CD4-positive, CD25-positive, alpha-beta regulatory T cell (primary cell): Measurements from ENCODE around the gene CEACAM8. TPM values are rescaled to one million over a fixed set of nuclear protein-coding genes. Genes with fewer than 3 reads are reported as not detected.
"Not testable (repeated sequence)": the region's sequence is repeated elsewhere in the genome, so short reads cannot be mapped to it uniquely, and the experiment has no call there.

Experiments used
- ATAC-seq, 2 donors: fragments of 150-1000 bp; cut with Tn5 transposase; one replicate each; pipeline ENCODE4 v1.10.0; 2021; ENCODE audit warnings: low read depth in 2 of 2, moderate number of reproducible peaks in 2 of 2, moderate library complexity in 1 of 2
- DNase-seq, 3 donors: peaks; one replicate each; pipeline versions ENCODE4 v3.0.0 to v3.0.0-alpha.2; 2012 to 2022; ENCODE audit warnings: mixed read lengths in 1 of 3
- H3K27ac ChIP-seq: one replicate; pipeline ENCODE4 v1.7.0; 2013; ENCODE audit warnings: mild to moderate bottlenecking, low read length; ENCODE audit not compliant: insufficient read depth, poor library complexity, severe bottlenecking
- H3K27me3 ChIP-seq: one replicate; pipeline ENCODE4 v1.7.0; 2013; ENCODE audit warnings: low read length; ENCODE audit not compliant: control insufficient read depth, insufficient read depth
- H3K36me3 ChIP-seq: one replicate; pipeline ENCODE4 v1.7.0; 2013; ENCODE audit warnings: mild to moderate bottlenecking, low read length, moderate library complexity; ENCODE audit not compliant: control insufficient read depth, insufficient read depth
- H3K4me1 ChIP-seq: 2 replicates; pipeline ENCODE4 v1.7.0; 2013; ENCODE audit warnings: mild to moderate bottlenecking, low read length; ENCODE audit not compliant: insufficient read depth, control insufficient read depth, poor library complexity, severe bottlenecking
- H3K4me3 ChIP-seq: one replicate; pipeline ENCODE4 v1.7.0; 2013; ENCODE audit warnings: low read depth, mild to moderate bottlenecking, low read length, moderate library complexity
- H3K9me3 ChIP-seq, 2 experiments: 1 replicate in 1 of 2; 2 replicates in 1 of 2; pipeline ENCODE4 v1.7.0; 2013; ENCODE audit warnings: low read length in 2 of 2, mild to moderate bottlenecking in 1 of 2, moderate library complexity in 1 of 2; ENCODE audit not compliant: control insufficient read depth in 2 of 2
- H3K27ac Mint-ChIP-seq, 3 donors: one replicate each; pipeline ENCODE4 v1.8.0; 2020 to 2022; ENCODE audit warnings: mild to moderate bottlenecking in 3 of 3, mixed read lengths in 3 of 3, moderate library complexity in 2 of 3
- H3K27me3 Mint-ChIP-seq: one replicate; pipeline ENCODE4 v1.8.0; 2022; ENCODE audit warnings: mild to moderate bottlenecking, mixed read lengths
- H3K36me3 Mint-ChIP-seq: one replicate; pipeline ENCODE4 v1.8.0; 2020; ENCODE audit warnings: mixed read lengths
- H3K4me1 Mint-ChIP-seq, 4 donors: one replicate each; pipeline ENCODE4 v1.8.0; 2020 to 2022; ENCODE audit warnings: mixed read lengths in 4 of 4, mild to moderate bottlenecking in 1 of 4
- H3K4me3 Mint-ChIP-seq, 4 donors: one replicate each; pipeline ENCODE4 v1.8.0; 2020 to 2022; ENCODE audit warnings: mild to moderate bottlenecking in 4 of 4, mixed read lengths in 4 of 4, moderate library complexity in 3 of 4
- H3K9me3 Mint-ChIP-seq, 7 donors: one replicate each; pipeline ENCODE4 v1.8.0; 2020 to 2022; ENCODE audit warnings: mixed read lengths in 7 of 7, mild to moderate bottlenecking in 3 of 7, moderate library complexity in 2 of 7
- polyA plus RNA-seq, 4 donors: library from polyadenylated mRNA; unstranded; fragments of 300-500 nt; fragmentation: Illumina TruSeq; gene quantifications; one replicate each; pipeline ENCODE4 v1.2.3, GENCODE V29; 2021
- total RNA-seq: library from RNA; stranded (reverse); gene quantifications from one replicate; pipeline ENCODE4 v1.2.3, GENCODE V29; 2022

The CEACAM8 gene
- total and polyA plus RNA-seq, 5 donors from 2014 or later, result not detected

DNA sequence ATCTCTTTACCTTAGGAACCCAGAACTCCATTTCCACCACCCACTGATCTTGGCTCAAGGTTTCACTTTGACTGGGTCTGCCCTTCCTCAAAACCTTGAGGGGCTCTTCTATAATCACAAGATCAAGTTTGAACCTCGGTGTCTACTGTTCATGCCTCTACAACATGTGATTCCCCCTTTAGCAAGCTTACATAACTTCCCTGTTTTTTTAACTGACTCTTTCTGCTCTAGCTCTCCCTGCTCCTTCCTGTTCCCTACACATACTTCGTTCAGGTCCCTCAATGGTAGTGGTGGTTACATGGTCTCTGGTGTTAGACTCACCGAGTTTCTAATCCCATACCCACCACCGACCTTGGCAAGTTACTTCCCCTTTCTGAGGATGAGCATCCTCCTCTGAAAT, 26.7 kb downstream of the CEACAM8 start:
- Mint-ChIP-seq H3K4me3 (no peak overlapping the region), H3K27me3 (peaks cover 23% of the 10 kb centered on the region), H3K36me3 (no peaks in the 10 kb centered on the region), H3K9me3 (no peaks in the 10 kb centered on the region), H3K4me1 (peaks cover 0 to 4% (median 2%) of the 10 kb centered on the region in 4 donors), H3K27ac (no peak overlapping the region)
- DNase-seq, result no peak
- no peak overlapping the region for H3K4me3 ChIP-seq
- no peaks in the 10 kb centered on the region for H3K9me3 ChIP-seq
- H3K36me3 ChIP-seq, result no peaks in the 10 kb centered on the region
- ATAC-seq, result no peak
- peaks cover 4% of the 10 kb centered on the region for H3K4me1 ChIP-seq
- no peak overlapping the region for H3K27ac ChIP-seq
- H3K27me3 ChIP-seq, result peaks cover 5% of the 10 kb centered on the region

DNA sequence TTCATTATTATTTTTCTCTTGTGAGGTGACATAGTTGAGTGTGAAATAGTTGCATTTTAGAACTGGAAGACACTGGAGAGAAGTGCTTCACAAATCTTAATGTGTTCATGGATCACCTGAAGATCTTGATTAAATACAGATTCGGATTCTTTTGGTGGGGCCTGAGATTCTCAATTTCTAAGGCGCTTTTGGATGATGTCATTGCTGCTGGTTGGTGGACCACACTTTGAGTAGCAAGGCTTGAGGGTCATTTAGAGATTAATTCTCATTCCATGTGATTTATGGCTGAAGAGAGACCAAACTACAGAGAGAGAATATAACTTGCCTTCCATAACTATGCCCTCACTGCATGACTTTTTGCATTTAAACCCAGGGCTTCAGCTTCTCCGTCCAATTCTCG, 27.2 kb downstream of the CEACAM8 start:
- no peaks in the 10 kb centered on the region for H3K9me3 Mint-ChIP-seq
- Histone ChIP-seq H3K27ac (no peak overlapping the region), H3K4me3 (no peak overlapping the region), H3K4me1 (peaks cover 4% of the 10 kb centered on the region), H3K9me3 (no peaks in the 10 kb centered on the region), H3K36me3 (no peaks in the 10 kb centered on the region), H3K27me3 (peaks cover 5% of the 10 kb centered on the region)
- H3K4me1 Mint-ChIP-seq, result peaks cover 0 to 4% (median 2%) of the 10 kb centered on the region in 4 donors
- no peak for ATAC-seq
- no peak overlapping the region for H3K4me3 Mint-ChIP-seq
- H3K36me3 Mint-ChIP-seq, result no peaks in the 10 kb centered on the region
- H3K27ac Mint-ChIP-seq, result no peak overlapping the region
- H3K27me3 Mint-ChIP-seq, result peaks cover 19% of the 10 kb centered on the region
- no peak for DNase-seq

DNA sequence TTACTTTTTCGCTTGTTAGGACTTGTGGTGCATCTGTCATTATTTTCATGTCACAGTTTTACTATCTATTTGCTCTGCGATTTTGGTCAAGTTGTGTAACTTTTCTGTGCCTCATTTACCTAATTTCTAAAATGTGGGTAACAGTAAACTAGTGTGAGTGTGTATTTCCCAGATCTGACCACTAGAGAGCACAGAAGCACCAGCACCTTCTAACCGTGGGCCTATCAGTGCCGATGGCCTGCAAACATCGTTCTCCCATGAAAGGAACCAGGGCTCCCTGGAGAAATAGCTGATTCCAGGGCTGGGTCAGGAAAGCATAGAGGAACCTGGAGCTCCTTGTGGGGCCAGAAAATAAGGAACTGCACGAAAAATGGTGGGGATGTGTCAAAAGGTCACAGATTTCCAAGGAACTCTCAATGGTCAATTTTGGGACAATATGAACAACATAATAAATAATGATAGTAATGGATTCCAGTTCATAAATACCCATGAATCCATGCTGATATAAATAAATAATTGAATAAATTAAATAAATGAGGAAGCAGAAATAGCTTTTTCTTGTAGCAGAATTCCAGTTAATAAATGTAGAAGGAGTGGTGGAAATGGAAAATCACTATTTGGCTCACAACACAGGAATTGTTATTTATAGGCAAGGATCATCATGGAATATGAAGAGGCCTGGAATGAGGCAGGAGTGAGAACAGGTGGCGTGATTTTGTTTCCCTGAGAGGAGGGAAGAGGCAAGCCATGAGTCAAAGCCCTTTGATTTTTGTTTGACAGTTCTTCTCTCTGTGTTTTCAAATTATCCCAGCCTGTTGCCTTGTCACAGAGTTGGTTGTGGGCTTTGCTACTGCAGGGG, 31.1 kb downstream of the CEACAM8 start:
- Histone ChIP-seq H3K36me3 (no peaks in the 10 kb centered on the region), H3K4me3 (no peak overlapping the region), H3K4me1 (peaks cover 4% of the 10 kb centered on the region), H3K27me3 (peaks cover 2% of the 10 kb centered on the region), H3K9me3 (no peaks in the 10 kb centered on the region), H3K27ac (no peak overlapping the region)
- Mint-ChIP-seq H3K9me3 (peaks cover 0 to 1% (median 0%) of the 10 kb centered on the region in 7 donors), H3K4me1 (peaks cover 0 to 4% (median 2%) of the 10 kb centered on the region in 4 donors), H3K27me3 (peaks cover 23% of the 10 kb centered on the region), H3K36me3 (no peaks in the 10 kb centered on the region), H3K27ac (peak overlapping the region in 1 of 3 donors; percentile 57), H3K4me3 (no peak overlapping the region)
- DNase-seq (peak in 2 of 3 donors; percentile 17 to 58), ATAC-seq (peak; percentile 68 to 71)

DNA sequence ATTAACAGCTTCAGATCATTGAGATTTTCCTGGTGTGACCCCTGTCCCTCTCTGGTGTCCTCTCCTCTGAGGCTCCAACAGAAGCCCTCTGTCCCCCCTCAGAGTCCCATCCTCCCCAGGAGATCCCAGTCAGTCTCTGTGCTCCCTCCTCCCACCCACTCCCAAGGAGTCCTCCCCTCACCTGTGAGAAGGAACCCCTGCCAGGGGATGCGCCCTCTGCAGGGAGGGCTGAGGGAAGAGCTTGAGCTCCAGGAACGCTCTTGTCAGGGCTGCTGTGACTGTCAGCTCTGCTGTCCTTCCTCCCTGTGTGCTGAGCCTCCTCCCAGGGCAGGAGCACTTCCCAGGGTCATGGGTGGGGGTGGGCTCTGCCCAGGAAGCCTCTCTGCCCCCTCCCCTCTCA, 33.2 kb downstream of the CEACAM8 start:
- peak overlapping the region in 1 of 3 donors; percentile 4 for H3K27ac Mint-ChIP-seq

DNA sequence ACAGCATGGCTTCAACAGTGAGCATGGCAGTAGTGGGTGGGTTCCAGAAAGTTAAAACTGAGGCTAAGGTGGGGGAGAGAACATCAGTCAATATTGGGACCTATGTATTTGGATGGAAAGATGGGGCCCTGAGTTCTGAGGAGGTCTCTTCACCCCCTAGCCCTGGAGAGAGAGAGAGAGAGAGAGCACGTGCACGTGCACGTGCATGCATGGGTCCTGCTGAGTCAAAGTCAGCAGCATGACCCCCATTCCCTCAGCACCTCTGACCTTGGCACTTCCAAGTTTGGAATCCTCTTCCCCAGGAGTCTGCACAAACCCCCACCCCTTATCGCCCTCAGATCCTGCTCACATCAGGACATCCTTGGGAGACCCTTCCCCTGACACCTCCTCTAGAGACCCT, 34.0 kb downstream of the CEACAM8 start:
- Histone ChIP-seq H3K36me3 (no peaks in the 10 kb centered on the region), H3K27me3 (no peaks in the 10 kb centered on the region), H3K4me1 (peaks cover 4% of the 10 kb centered on the region), H3K4me3 (no peak overlapping the region), H3K27ac (no peak overlapping the region), H3K9me3 (no peaks in the 10 kb centered on the region)
- H3K4me1 Mint-ChIP-seq, result peaks cover 0 to 4% (median under 1%) of the 10 kb centered on the region in 4 donors
- ATAC-seq, result no peak
- peaks cover 28% of the 10 kb centered on the region for H3K27me3 Mint-ChIP-seq
- no peak for DNase-seq
- no peaks in the 10 kb centered on the region for H3K36me3 Mint-ChIP-seq
- peaks cover 0 to 4% (median 0%) of the 10 kb centered on the region in 7 donors for H3K9me3 Mint-ChIP-seq
- H3K4me3 Mint-ChIP-seq, result no peak overlapping the region
- H3K27ac Mint-ChIP-seq, result no peak overlapping the region

More for the DNA sequence above, 33.2 kb downstream of the CEACAM8 start:
- peaks cover 0 to 1% (median 0%) of the 10 kb centered on the region in 7 donors for H3K9me3 Mint-ChIP-seq
- Histone ChIP-seq H3K4me3 (no peak overlapping the region), H3K27me3 (no peaks in the 10 kb centered on the region), H3K4me1 (peaks cover 4% of the 10 kb centered on the region), H3K36me3 (no peaks in the 10 kb centered on the region), H3K27ac (no peak overlapping the region), H3K9me3 (no peaks in the 10 kb centered on the region)
- no peak overlapping the region for H3K4me3 Mint-ChIP-seq
- peaks cover 0 to 4% (median under 1%) of the 10 kb centered on the region in 4 donors for H3K4me1 Mint-ChIP-seq
- DNase-seq (no peak), ATAC-seq (no peak)
- peaks cover 21% of the 10 kb centered on the region for H3K27me3 Mint-ChIP-seq
- no peaks in the 10 kb centered on the region for H3K36me3 Mint-ChIP-seq

DNA sequence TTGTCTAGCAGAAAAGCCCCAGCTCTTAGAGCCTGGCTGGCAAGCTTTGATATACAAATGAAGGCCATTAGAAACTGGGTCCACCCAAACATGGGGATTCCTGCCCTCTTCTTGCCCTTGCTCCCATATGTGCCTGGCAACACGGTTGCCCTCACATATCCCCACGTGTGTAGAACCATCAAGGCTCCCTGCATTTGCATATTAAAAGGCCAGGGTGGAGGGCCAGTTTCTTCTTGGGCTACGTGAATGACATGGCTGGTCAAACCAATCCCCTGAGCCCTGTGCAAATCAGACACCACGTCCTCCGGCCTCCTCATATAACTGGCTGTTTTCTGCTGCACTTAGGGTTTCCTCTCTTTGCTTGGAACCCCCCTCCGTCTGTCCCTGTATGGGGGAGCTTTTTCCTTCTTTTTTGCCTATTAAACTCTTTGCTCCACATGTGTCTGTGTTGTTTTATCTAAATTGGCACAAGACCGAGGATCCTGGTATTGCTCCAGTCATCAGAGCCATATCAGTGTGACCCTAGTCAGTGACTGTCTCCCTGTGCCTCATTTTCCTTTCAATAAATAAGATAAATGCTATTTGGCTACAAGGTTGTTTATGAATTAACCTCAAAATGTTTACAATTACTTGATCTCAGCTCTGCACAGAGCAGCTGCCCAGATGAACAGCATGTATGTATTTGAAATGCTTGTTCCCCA, 36.1 kb downstream of the CEACAM8 start:
- Histone ChIP-seq H3K9me3 (no peaks in the 10 kb centered on the region), H3K4me1 (peaks cover 3% of the 10 kb centered on the region), H3K4me3 (no peak overlapping the region), H3K27ac (no peak overlapping the region), H3K36me3 (no peaks in the 10 kb centered on the region), H3K27me3 (peaks cover 2% of the 10 kb centered on the region)
- peaks cover 0 to 4% (median 0%) of the 10 kb centered on the region in 7 donors for H3K9me3 Mint-ChIP-seq
- H3K4me3 Mint-ChIP-seq, result no peak overlapping the region
- ATAC-seq (no peak), DNase-seq (no peak)
- peaks cover 0 to 4% (median 0%) of the 10 kb centered on the region in 4 donors for H3K4me1 Mint-ChIP-seq
- no peak overlapping the region for H3K27ac Mint-ChIP-seq
- H3K27me3 Mint-ChIP-seq, result peaks cover 26% of the 10 kb centered on the region
- no peaks in the 10 kb centered on the region for H3K36me3 Mint-ChIP-seq

- ATAC-seq, H3K27ac Mint-ChIP-seq, H3K4me3 ChIP-seq, H3K27ac ChIP-seq, H3K36me3 ChIP-seq, H3K4me3 Mint-ChIP-seq, H3K4me1 ChIP-seq, H3K9me3 Mint-ChIP-seq, H3K4me1 Mint-ChIP-seq, H3K9me3 ChIP-seq, H3K27me3 ChIP-seq, DNase-seq, H3K36me3 Mint-ChIP-seq: not testable (repeated sequence)
- peaks cover 20% of the 10 kb centered on the region for H3K27me3 Mint-ChIP-seq
Measured at GRCh38 chr19:42557386-42557871, 37.3 kb downstream of the CEACAM8 start.
